C4-2B (cell line): ENCODE measurements around the gene NFATC2.

Source experiments
- H3K27ac ChIP-seq: fragments of 450-650 bp; 2 replicates; pipeline ENCODE4 v1.5.1; 2017
- ZFX ChIP-seq: fragments of 450-650 bp; IDR thresholded peaks from 2 replicates; pipeline ENCODE4 v1.6.1; 2017
- TF ChIP-seq, protein P1 (sequence below): fragments of 450-650 bp; conservative IDR thresholded peaks from 2 replicates; pipeline ENCODE4 v1.5.1; 2017; ENCODE audit warnings: mild to moderate bottlenecking

NFATC2 gene

DNA sequence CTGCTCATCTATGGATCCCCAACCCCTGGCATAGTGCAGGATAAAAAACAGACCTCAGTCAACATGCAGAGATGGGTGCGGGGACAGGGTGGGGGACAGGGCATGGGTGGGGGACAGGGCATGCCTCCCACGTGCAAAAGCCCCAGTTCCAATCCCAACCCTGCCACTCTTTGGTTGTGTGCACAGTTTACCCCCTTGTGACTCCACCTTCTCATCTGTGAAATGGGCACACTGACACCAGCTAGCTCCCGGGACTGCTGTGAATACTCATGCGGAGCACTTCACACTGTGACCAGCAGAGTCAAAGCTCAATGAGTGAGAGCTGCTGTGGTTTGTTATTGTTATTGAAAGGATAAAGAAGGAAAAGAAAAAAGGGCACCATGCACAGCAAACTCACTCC, 69.3 kb downstream of the NFATC2 start:
- TF ChIP-seq, protein P1, sequence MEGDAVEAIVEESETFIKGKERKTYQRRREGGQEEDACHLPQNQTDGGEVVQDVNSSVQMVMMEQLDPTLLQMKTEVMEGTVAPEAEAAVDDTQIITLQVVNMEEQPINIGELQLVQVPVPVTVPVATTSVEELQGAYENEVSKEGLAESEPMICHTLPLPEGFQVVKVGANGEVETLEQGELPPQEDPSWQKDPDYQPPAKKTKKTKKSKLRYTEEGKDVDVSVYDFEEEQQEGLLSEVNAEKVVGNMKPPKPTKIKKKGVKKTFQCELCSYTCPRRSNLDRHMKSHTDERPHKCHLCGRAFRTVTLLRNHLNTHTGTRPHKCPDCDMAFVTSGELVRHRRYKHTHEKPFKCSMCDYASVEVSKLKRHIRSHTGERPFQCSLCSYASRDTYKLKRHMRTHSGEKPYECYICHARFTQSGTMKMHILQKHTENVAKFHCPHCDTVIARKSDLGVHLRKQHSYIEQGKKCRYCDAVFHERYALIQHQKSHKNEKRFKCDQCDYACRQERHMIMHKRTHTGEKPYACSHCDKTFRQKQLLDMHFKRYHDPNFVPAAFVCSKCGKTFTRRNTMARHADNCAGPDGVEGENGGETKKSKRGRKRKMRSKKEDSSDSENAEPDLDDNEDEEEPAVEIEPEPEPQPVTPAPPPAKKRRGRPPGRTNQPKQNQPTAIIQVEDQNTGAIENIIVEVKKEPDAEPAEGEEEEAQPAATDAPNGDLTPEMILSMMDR: no peak
- TF ChIP-seq ZFX: no peak
- no peak overlapping the region for H3K27ac ChIP-seq

DNA sequence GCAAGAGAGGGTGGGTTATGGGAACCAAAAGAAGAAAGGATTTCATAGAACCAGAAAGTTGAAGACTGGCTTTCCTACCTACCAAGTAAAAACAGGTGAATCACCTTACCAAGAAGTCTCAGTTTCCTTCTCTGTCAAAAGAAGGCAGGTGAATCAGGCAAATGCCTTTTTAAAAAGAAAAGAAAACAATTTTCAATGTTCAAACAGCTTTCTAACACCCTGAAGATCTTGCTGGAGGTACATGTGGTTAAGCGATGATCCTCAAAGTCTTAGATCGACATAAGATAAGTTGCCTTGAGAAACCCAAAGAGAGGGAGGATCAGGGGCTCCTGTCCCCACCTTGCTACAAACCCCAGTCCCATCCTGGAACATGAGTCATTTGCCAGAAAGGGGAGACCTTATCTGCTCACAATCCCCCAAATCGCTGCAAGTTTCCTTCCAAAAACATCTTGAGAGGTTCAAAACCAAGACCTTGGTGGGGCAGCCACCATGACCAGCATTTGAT, 71.6 kb downstream of the NFATC2 start:
- TF ChIP-seq, protein P1: no peak
- TF ChIP-seq ZFX: no peak
- no peak overlapping the region for H3K27ac ChIP-seq

DNA sequence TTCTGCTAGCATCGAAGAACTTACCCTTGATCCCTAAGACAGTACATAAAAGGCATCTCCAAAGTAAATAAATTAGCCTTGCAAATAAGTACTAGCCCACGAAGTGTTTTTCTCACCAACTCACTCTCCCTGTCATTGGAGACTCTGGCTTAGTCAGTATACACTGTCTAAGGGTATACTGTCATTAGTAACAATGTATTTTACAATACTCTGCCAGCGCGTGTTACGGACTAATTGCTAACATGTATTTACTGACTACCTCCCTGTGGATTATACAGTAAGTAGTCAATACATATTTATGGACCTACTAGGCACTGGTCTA, 72.1 kb downstream of the NFATC2 start:
- no peak overlapping the region for H3K27ac ChIP-seq
- no peak for TF ChIP-seq ZFX
- TF ChIP-seq, protein P1: no peak

DNA sequence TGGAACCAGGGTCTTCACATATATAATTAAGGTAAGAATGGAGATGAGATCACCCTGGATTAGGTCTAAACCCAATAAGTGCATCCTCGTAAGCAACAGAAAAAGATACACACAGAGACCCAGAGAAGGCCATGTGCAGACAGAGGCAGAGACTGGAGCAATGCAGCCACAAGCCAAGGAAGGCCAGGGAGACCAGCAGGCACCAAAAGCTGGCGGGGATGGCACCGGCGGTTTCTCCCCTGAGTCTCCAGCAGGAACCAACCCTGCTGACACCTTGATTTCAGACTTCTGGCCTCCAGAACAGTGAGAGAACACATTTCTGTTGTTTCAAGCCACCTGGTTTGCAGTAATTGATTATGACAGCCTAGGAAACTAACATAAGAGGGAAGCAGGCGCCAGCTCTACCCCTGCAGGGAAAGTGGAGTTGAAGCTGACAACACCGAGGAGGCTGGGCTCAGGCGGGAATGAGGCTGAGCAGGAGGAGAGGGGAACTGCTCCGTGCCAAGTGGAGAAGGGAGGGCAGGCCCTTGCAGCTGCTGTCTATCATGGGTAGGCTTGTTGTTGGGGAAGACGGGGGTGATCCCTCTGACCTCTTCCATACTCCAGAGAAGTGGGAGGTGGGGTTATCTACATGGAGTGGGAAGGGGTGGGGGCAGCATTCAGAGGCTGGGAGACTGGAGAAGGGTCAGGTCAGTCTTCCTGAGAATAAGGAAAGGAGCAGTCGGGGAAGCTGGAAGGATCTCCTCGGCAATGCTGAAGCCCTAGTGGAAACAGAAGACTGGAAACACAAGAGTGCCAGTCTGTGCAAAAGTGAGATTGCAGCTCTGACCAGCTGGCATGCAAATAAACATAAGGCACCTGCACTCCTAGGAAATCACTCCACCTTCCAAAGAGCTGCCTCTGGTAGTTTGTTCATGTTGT, 72.7 kb downstream of the NFATC2 start:
- TF ChIP-seq, protein P1: no peak
- TF ChIP-seq ZFX: no peak
- no peak overlapping the region for H3K27ac ChIP-seq

DNA sequence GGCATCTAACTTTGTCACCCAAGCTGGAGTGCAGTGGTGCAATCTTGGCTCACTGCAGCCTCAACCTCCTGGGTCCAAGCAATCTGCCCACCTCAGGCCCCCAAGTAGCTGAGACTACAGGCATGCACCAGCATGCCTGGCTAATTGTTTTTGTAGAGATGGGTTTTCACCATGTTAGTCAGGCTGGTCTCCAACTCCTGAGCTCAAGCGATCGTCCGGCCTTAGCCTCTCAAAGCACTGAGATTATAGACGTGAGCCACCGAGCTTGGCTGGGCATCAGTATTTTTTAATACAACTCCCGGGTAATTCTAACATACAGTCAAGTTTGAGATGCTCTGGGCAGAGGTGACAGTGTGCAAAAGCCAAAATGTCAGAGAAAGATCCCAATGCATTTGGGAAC, 73.5 kb downstream of the NFATC2 start:
- TF ChIP-seq, protein P1: no peak
- no peak for TF ChIP-seq ZFX
- H3K27ac ChIP-seq: no peak overlapping the region

DNA sequence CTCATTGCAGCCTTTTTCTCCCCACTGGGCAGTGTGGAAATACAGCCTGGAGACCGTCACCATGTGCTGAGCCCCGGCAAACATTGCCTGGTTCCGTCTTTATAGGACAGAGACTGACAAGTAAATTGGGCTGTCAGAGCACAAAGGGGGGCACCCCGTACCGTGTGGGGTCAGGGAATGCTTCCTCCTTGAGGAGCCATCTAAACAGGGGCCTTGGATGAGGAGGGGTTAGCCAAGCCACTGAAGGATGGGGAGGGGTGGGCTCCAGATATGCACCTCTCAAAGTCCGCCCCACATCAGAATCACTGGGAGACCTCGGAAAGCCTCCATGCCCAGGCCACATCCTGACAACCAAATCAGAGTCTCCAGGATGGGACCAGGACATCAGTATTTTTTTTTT, 73.9 kb downstream of the NFATC2 start:
- no peak overlapping the region for H3K27ac ChIP-seq
- TF ChIP-seq ZFX: no peak
- TF ChIP-seq, protein P1: no peak

DNA sequence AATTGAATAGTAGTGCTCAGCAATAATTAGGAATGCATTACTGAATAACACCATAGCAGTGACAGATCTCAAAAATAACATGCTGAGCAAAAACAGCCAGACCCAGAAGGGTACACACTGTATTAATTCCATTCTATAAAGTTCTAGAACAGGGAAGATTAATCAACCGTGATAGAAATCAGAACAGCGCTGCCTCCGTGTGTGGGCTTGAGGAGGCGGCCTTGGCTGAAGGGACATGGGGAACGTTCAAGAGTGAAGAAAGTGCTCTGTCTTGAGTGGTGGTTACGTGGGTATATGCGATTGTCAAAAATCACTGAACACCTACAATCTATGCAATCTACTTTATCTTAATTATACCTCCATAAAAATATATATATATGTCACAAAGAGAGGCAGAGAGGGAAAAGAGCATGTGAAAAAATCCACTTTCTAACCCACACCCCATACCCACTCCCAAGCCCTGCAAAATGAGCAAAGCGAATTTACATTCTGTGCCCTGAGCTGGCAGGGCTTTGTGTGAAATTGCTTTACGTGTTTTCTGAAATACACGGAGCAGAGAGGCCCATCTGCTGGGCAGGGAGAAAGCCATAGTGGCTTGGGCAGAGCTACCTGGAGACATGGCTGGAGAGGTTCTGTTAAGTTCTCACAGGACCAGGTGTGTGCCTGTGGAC, 74.4 kb downstream of the NFATC2 start:
- TF ChIP-seq ZFX: no peak
- TF ChIP-seq, protein P1: no peak
- no peak overlapping the region for H3K27ac ChIP-seq
